ENCODE results near the gene JSRP1.

Gene JSRP1

DNA sequence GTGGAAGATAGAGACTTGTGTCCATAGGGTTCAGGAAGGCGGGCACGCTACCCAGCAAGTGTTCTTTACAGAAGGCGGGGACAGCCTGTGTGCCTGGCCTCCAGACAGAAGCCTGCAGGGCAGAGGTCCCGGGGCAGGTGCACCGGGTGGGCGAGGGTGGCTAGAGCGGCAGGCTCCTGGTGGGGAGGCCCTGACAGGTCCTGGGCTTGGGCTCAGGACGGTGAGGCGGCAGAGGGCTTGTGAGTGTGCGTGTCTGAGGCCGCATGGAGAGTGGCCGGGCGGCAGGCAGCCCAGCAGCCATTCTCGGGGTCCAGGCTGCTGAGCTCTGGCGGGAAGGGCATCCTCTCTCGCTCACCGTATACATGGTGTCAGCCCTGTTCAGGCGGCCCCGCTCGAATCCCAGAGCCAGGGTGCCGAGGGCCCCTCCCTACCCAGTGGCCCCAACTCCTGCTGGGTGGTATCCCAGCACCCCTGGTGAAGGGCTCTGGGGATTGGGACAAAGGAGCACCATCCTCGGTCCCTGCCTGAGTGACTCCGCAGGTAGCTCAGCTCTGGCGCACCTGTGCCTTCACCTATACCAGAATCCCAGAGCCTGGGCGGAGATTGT lies 10.1 kb downstream of the JSRP1 start:
- FAIRE-seq: no peak

DNA sequence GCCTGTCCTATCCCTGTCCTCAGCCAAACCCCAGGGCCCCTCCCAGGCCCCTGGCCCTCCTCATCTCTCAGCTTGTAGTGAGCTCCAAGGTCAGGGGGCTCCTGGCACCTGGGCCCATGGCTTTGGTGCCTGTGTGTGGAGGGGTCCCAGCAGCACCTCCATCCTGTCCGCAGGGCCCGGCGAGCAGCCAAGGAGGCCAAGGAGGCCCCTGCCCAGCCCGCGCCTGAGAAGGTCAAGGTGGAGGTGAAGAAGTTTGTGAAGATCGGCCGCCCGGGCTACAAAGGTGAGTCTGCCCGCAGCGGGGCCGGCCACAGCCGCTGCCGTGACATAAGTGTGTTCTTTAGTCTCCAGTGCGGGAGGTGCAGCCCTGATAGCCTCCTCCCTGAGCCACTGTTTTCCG lies 10.9 kb downstream of the JSRP1 start:
- FAIRE-seq: no peak

DNA sequence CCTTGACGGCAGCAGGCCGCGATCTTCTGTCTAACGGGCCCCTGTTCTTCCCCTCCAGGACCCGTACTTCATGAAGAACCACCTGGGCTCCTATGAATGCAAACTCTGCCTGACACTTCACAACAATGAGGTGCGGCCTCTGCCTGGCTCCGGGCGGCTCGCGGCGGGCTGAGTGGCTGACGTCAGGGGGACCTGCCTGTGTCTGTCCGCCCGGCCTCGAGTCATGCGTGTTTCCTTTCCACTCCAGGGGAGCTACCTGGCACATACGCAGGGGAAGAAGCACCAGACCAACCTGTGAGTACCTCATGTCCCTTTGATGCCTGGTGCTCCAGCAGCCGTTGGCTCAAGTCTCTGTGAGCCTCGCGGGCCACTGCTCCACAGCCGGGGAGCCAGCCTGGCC lies 11.7 kb downstream of the JSRP1 start:
- no peak for FAIRE-seq

GRCh38 chr19:2244125-2244411 lies 12.1 kb downstream of the JSRP1 start:
- no peak for FAIRE-seq

GRCh38 chr19:2243274-2244124 lies 12.7 kb downstream of the JSRP1 start:
- no peak for FAIRE-seq

GRCh38 chr19:2242816-2243215 lies 13.4 kb downstream of the JSRP1 start:
- no peak for FAIRE-seq

GRCh38 chr19:2242092-2242537 lies 14.1 kb downstream of the JSRP1 start:
- FAIRE-seq: no peak

GRCh38 chr19:2240881-2241760 lies 15.1 kb downstream of the JSRP1 start:
- no peak for FAIRE-seq

DNA sequence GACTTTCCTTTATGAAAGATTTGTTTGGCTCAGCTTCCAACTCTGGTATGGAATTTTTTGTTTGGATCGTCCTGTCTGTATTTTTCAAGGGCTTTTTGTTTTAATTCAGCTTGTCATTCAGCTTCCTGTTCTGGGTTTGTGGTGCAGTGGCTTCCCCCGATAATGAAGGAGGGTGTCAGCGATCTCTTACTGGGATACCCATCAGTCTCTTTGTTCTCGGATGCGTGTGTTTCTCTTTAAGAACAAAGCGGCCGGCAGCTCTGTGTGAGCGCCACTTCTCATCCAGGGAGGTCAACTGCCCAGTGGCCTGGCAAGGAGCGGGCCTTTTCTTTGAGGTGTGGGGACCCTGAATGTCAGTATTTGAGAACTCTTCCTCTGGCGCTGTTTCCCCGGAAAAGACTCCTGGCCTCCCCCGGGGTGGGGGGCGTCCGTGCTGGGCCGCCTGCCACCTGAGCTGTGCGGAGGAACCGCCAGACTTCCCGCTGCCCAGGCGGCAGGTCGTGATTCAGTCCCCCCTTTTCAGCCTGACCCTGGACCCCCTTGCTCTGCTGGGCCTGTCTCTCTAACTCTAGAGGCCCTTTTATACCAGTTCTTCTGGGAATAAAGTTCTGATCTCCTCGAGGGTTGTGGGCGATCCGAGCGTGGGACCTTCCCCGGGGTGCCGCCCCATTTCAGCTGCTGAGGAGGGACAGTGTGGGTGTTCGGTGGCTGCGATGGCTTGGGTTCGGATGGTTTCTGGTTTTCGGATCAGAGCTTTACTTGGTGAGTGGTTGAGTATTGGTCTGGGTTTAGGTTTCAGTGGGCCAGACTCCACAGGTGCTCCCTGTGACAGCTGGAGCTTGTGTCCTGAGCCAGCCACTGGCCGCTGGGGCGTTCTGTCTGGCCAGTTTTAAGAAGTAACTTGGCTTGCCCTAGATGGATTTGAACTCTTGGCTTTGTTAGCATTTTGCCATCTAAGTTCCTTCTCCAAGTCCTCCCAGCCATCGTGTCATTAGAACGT lies 16.1 kb downstream of the JSRP1 start:
- no peak for FAIRE-seq

DNA sequence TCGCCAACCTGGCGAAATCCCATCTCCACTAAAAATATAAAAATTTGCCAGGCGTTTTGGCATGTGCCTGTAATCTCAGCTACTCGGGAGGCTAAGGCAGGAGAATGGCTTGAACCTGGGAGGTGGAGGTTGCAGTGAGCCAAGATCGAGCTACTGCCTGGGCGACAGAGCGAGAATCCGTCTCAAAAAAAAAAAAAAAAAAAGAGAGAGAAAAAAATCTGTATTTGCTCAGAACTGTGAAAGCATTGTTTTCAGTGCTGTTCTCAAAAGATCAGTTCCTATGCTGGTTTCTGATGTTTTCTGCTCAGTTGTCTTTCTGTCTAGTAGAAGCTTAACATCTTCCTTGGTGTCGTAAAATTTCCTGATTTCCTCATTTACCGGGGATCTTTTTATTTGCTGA lies 17.0 kb downstream of the JSRP1 start:
- no peak for FAIRE-seq

GRCh38 chr19:2237869-2238153 lies 18.4 kb downstream of the JSRP1 start:
- FAIRE-seq: no peak

DNA sequence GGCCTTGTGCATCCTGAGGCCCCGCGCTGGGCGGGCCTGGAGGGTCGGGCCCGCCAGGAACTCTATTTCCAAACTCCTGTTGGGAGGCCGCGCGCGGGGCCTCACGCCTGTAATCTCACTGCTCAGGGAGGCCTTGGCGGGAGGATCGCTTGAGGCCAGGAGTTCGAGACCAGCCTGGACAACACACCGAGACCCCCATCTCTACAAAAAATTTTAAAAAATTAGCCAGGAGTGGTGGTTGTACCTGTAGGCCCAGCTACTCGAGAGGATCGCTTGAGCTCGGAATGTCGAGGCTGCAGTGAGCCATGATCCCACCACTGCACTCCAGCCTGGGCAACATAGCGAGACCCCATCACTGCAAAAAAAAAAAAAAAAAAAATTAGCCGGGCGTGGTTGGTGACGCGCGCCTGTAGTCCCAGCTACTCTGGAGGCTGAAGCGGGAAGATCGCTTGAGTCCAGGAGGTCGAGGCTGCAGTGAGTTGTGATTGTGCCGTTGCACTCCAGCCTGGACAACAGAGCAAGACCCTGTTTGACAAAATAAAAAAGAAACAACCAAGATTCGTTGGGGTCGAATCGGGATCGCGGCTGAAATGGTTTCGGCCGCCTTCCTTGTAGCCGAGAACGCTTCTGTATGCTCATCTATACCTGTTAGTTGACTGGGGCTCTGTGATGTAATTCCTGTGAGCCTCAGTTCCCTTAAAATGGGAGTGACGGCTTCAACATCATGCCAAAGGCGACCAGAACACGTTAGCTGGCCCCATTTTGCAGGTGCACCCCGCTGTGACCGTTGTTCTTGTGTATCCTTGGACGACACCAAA lies 19.0 kb downstream of the JSRP1 start:
- no peak for FAIRE-seq

DNA sequence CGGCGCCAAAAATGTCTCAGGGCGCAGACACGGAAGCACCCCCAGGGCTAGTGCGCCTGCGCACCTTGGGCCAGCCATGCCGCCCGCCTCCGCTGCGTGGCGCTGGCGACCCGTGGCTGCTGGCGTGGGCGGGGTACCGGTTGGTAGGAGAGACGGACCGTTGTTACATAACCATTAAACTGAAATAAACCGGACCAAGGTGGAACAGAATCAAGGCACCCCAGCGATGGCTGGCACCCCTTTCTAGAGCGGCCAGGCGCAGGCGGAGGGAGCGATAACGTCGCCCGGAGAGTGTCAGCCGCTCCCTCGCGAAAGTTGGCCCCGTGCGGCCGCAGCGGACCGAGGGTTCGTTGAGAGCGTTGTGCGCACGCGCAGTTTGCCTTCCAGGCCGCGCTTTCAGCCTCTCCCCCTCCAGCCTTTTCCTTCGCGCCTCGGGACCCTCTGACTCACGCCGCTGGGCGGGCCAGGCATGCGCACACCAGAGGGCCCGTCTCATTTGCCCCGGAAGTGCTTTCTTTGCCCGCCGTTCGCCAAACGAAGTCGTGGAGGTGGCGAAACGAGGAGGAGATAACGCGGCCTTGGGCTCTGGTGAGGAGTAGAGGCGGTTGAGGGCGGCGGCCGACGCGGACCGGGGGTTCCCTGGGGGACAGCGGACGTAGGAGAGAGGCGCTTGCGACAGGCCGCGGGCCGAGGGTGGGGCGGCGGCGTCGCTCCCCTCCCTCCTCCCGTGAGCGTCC lies 19.7 kb downstream of the JSRP1 start, which contains the start of the genes PLEKHJ1 and SF3A2:
TSS of gene PLEKHJ1 (minus strand) at position 16 of the 737 bp plus-strand sequence. CDS start 81 bp downstream, outside the sequence.
TSS of gene SF3A2 (plus strand) at position 511 of the 737 bp plus-strand sequence. CDS start 6,595 bp downstream, outside the sequence.
- FAIRE-seq: no peak

DNA sequence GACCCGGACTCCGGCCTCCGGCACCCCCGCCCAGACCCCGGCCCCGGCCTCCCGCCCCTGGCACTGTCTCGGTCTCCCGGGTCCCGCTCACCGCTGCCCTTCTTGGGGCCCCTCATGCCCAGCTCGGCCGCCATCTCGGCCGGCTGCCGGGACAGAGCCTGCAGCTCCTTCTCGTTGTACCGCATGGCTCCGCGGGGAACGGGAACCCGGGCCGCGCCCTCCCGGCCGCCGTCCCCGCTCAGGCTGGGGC lies 20.2 kb downstream of the JSRP1 start:
- no peak for FAIRE-seq

- no peak for FAIRE-seq
These were observed 20.7 kb downstream of the JSRP1 start for GRCh38 chr19:2235381-2236063.

- no peak for FAIRE-seq
These were observed 21.2 kb downstream of the JSRP1 start for GRCh38 chr19:2234996-2235380.

DNA sequence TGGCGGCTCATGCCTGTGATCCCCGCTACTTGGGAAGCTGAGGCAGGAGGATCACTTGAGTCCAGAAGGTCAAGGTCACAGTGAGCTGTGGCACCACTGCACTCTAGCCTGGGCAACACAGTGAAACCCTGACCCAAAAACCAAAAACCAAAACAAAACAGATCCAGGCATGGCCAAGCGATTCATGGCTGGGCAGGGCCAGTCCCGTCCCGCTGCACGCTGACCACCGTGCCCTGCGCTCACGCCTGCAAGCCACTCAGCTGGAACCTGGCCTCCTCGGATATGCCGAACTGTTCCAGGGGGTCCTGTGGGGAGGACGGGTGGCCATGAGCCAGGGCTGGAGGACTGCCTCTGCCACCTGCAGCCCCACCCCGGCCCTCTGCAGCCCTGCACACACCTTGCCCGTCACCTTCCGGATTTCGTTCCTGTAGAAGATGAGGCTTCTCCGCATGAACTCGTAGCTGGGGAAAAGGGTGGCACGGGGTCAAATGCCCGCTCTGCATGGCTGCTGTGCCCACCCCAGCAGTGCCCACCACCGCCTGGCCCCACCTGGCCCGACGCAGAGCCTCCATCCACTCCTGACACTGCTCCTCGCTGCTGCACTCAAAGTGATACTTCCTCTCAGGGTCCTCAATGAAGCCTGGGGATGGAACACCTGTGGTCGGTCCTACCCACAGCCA lies 22.5 kb downstream of the JSRP1 start:
- no peak for FAIRE-seq

DNA sequence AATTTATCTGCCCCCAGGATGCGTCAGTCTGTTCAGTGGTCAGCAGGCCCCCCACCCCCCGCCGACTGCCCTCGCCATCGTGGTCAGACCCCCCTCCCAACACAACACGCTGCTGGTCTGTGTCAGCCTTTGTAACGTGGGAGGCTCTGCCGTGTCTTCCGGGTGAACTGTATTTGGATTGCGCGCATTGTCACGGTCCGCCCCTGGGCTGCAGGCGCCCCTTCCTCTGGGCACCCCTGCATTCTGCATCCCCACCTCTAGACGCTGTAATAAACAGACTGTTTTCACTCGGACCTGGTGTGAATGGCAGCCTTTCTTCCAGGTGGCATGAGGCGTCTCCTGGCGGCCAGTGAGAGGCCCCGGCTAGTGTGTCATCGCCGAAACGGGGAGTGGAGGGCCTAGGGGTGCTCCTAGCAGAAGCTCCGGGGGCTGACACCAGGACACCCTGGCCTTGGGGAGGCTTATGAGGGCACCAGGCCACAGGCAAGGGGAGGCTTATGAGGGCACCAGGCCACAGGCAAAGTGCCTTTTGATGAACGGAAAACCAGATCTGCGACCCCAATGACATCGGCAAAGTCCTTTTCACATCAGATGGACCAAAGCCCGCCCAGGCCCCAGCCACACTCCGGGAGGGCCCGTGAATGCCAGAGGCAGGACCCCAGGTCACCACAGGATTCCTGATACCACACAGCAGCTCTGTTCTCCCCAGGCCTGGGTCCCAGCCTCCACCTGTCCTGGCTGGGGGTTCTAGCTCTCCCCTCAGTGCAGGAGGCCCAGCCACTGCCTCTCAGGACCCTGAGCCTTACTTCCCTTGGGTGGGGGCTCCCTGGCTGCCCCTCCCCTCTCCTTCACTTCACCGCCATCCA lies 23.7 kb downstream of the JSRP1 start:
- no peak for FAIRE-seq

All from colon (tissue), 2 donors.